DOHH2 (cell line): Measurements from ENCODE around the gene SH3BP5.

Source experiments
- H3F3A ChIP-seq: fragments of 200-600 bp; sonication (generic), shearing (Covaris generic); 2 replicates; pipeline ENCODE4 v1.6.0; 2016; ENCODE audit warnings: antibody characterized with exemption, mild to moderate bottlenecking; ENCODE audit not compliant: control insufficient read depth, insufficient read depth
- H3K27ac ChIP-seq: fragments of 200-600 bp; sonication (generic); 2 replicates; pipeline ENCODE4 v1.5.1; 2014; ENCODE audit warnings: low read depth, mild to moderate bottlenecking, low read length, moderate library complexity
- H3K27me3 ChIP-seq: fragments of 200-600 bp; sonication (generic); 2 replicates; pipeline ENCODE4 v1.6.1; 2014; ENCODE audit warnings: mild to moderate bottlenecking, low read length, mixed read lengths; ENCODE audit not compliant: control insufficient read depth
- H3K36me3 ChIP-seq: fragments of 200-600 bp; sonication (generic); 2 replicates; pipeline ENCODE4 v1.6.1; 2014; ENCODE audit warnings: mild to moderate bottlenecking, low read length, moderate library complexity, mixed read lengths; ENCODE audit not compliant: control insufficient read depth
- H3K4me1 ChIP-seq: fragments of 200-600 bp; sonication (generic); 2 replicates; pipeline ENCODE4 v1.6.1; 2014; ENCODE audit warnings: mild to moderate bottlenecking, low read length, mixed read lengths; ENCODE audit not compliant: control insufficient read depth
- H3K4me2 ChIP-seq: fragments of 200-600 bp; sonication (generic); 2 replicates; pipeline ENCODE4 v1.6.0; 2014; ENCODE audit warnings: mild to moderate bottlenecking, low read length, moderate library complexity
- H3K4me3 ChIP-seq: fragments of 200-600 bp; sonication (generic); 2 replicates; pipeline ENCODE4 v1.5.1; 2014; ENCODE audit warnings: mild to moderate bottlenecking, low read length, mixed read lengths
- H3K79me2 ChIP-seq: fragments of 200-600 bp; sonication (generic); 2 replicates; pipeline ENCODE4 v1.6.1; 2014; ENCODE audit warnings: mild to moderate bottlenecking, low read length, mixed read lengths; ENCODE audit not compliant: control insufficient read depth
- H3K9me2 ChIP-seq: fragments of 200-600 bp; sonication (generic); replicated peaks from 2 replicates; pipeline ENCODE4 v1.6.1; 2014; ENCODE audit warnings: mild to moderate bottlenecking, low read length, mixed read lengths; ENCODE audit not compliant: control insufficient read depth
- H3K9me3 ChIP-seq: fragments of 200-600 bp; sonication (generic); 2 replicates; pipeline ENCODE4 v1.6.1; 2014; ENCODE audit warnings: antibody characterized with exemption, low read length, mixed read lengths; ENCODE audit not compliant: control insufficient read depth, insufficient read depth
- H4K20me1 ChIP-seq: fragments of 200-600 bp; sonication (generic); 2 replicates; pipeline ENCODE4 v1.6.0; 2014; ENCODE audit warnings: low read depth, mild to moderate bottlenecking, antibody characterized with exemption, low read length, moderate library complexity; ENCODE audit not compliant: control insufficient read depth, insufficient read depth
- CTCF ChIP-seq: fragments of 200-600 bp; sonication (generic); IDR thresholded peaks from one replicate; pipeline ENCODE4 v1.5.1; 2014; ENCODE audit warnings: antibody characterized with exemption, mild to moderate bottlenecking, low read depth, low read length; ENCODE audit not compliant: poor library complexity, severe bottlenecking
- EZH2phosphoT487 ChIP-seq: fragments of 200-600 bp; sonication (generic); IDR thresholded peaks from 2 replicates; pipeline ENCODE4 v1.6.1; 2017; ENCODE audit warnings: borderline replicate concordance, mild to moderate bottlenecking, antibody characterized with exemption, low read length, moderate library complexity, mixed read lengths

The SH3BP5 gene

GRCh38 chr3:15228147-15228546, 104.2 kb downstream of the SH3BP5 start:
- peaks cover 12% of the 10 kb centered on the region for H3F3A ChIP-seq
- no peaks in the 10 kb centered on the region for H3K9me2 ChIP-seq
- H3K4me2 ChIP-seq = no peak overlapping the region
- H3K36me3 ChIP-seq = peaks cover 83% of the 10 kb centered on the region
- H3K27me3 ChIP-seq = no peaks in the 10 kb centered on the region
- no peak overlapping the region for H3K27ac ChIP-seq
- no peaks in the 10 kb centered on the region for H3K4me1 ChIP-seq
- TF ChIP-seq EZH2phosphoT487 (no peak), CTCF (no peak)
- H4K20me1 ChIP-seq = no peaks in the 10 kb centered on the region
- H3K4me3 ChIP-seq = no peak overlapping the region
- no peaks in the 10 kb centered on the region for H3K9me3 ChIP-seq
- no peaks in the 10 kb centered on the region for H3K79me2 ChIP-seq

- peaks cover 85% of the 10 kb centered on the region for H3K36me3 ChIP-seq
- no peaks in the 10 kb centered on the region for H3K9me2 ChIP-seq
- TF ChIP-seq CTCF = no peak
- no peak for TF ChIP-seq EZH2phosphoT487
- H4K20me1 ChIP-seq = no peaks in the 10 kb centered on the region
- H3F3A ChIP-seq = peaks cover 8% of the 10 kb centered on the region; the same call in 1 of the 2 replicates
- no peak overlapping the region for H3K4me3 ChIP-seq
- H3K79me2 ChIP-seq = peaks cover 10% of the 10 kb centered on the region
- H3K9me3 ChIP-seq = no peaks in the 10 kb centered on the region
- peaks cover 18% of the 10 kb centered on the region for H3K4me1 ChIP-seq
- no peaks in the 10 kb centered on the region for H3K27me3 ChIP-seq
- H3K4me2 ChIP-seq = no peak overlapping the region
- no peak overlapping the region for H3K27ac ChIP-seq
These were observed 108.5 kb downstream of the SH3BP5 start for GRCh38 chr3:15223685-15224572.

GRCh38 chr3:15221574-15222217, 110.7 kb downstream of the SH3BP5 start:
- H3K27ac ChIP-seq = no peak overlapping the region
- H3K79me2 ChIP-seq = peaks cover 20% of the 10 kb centered on the region
- no peak overlapping the region for H3K4me2 ChIP-seq
- H3K9me2 ChIP-seq = no peaks in the 10 kb centered on the region
- peaks cover 78% of the 10 kb centered on the region for H3K36me3 ChIP-seq
- H3K4me1 ChIP-seq = peaks cover 40% of the 10 kb centered on the region
- H3K27me3 ChIP-seq = no peaks in the 10 kb centered on the region
- no peaks in the 10 kb centered on the region for H4K20me1 ChIP-seq
- H3K4me3 ChIP-seq = no peak overlapping the region
- no peak for TF ChIP-seq CTCF
- no peak for TF ChIP-seq EZH2phosphoT487
- peaks cover 19% of the 10 kb centered on the region for H3F3A ChIP-seq
- no peaks in the 10 kb centered on the region for H3K9me3 ChIP-seq
